Activated B cell treated with CpG ODN at 0.5 μM for 24 hours (primary cell): ENCODE data around the gene PARVG. TPM values are rescaled to one million over a fixed set of nuclear protein-coding genes. Genes with fewer than 3 reads are reported as not detected.

Experiments used
- ATAC-seq: fragments of 200-7000 bp; cut with Tn5 transposase; one replicate; pipeline ENCODE4 v1.10.0; 2021; ENCODE audit warnings: low read depth, mild to moderate bottlenecking, moderate library complexity
- CTCF ChIA-PET: fragments of 350-600 bp; sonication (Branson Sonifier 250); formaldehyde crosslinking; loops from one replicate; lab custom pipeline; 2021; ENCODE audit warnings: antibody characterized with exemption; lab: Charles Lee
- POLR2A ChIA-PET: fragments of 350-600 bp; sonication (Branson Sonifier 250); formaldehyde crosslinking; loops from one replicate; lab custom pipeline; 2021; ENCODE audit warnings: antibody characterized with exemption; lab: Charles Lee
- DNase-seq: peaks from one replicate; pipeline ENCODE4 v3.0.0; 2022
- H3K27ac Mint-ChIP-seq: one replicate; pipeline ENCODE4 v1.8.0; 2020; ENCODE audit warnings: mixed read lengths
- H3K27me3 Mint-ChIP-seq: one replicate; pipeline ENCODE4 v1.8.0; 2021; ENCODE audit warnings: mixed read lengths
- H3K36me3 Mint-ChIP-seq: one replicate; pipeline ENCODE4 v1.8.0; 2021; ENCODE audit warnings: low read depth, mixed read lengths
- H3K4me1 Mint-ChIP-seq: one replicate; pipeline ENCODE4 v1.8.0; 2021; ENCODE audit warnings: mixed read lengths
- H3K4me3 Mint-ChIP-seq: one replicate; pipeline ENCODE4 v1.8.0; 2020; ENCODE audit warnings: mild to moderate bottlenecking, mixed read lengths
- H3K9me3 Mint-ChIP-seq: one replicate; pipeline ENCODE4 v1.8.0; 2020; ENCODE audit warnings: mixed read lengths
- intact Hi-C: fragments of 100-400 bp; cut with micrococcal nuclease; formaldehyde crosslinking; loops from one replicate; pipeline ENCODE4 v1.15.1; 2024
- total RNA-seq: library from RNA; stranded (reverse); gene quantifications from 2 replicates; pipeline ENCODE4 v1.2.3, GENCODE V29; 2022
- TF ChIP-seq, protein P1 (sequence below): fragments of 200-600 bp; IDR thresholded peaks from one replicate; pipeline ENCODE4 v1.8.0; 2022; ENCODE audit warnings: antibody characterized with exemption, mild to moderate bottlenecking

PARVG gene, protein sequence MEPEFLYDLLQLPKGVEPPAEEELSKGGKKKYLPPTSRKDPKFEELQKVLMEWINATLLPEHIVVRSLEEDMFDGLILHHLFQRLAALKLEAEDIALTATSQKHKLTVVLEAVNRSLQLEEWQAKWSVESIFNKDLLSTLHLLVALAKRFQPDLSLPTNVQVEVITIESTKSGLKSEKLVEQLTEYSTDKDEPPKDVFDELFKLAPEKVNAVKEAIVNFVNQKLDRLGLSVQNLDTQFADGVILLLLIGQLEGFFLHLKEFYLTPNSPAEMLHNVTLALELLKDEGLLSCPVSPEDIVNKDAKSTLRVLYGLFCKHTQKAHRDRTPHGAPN
- 91.6 and 96.1 TPM in 2 replicates for total RNA-seq

DNA sequence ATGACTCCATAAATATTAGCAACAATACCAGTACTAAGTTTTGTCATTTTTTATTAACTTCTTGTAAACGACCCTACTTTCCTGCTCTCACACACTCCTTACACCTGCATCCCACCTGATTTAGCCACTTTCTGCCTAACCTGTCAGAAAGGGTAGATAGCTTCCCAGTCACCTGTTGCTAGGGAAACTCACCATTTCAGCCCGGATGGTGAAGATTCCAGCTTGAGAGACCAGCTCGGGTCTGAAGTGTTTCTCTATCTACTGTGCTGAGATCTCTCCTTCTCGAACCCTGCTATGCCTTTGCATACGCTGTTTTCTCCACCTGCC, at the start of gene PARVG:
TSS of gene PARVG (plus strand) at position 220 of the 327 bp plus-strand sequence. CDS start 2,405 bp downstream, outside the sequence.
- no peaks in the 10 kb centered on the region for H3K27me3 Mint-ChIP-seq
- peaks cover 28% of the 10 kb centered on the region for H3K36me3 Mint-ChIP-seq
- ChIA-PET POLR2A (interaction anchor here (0.6 to 4.0 kb wide), 14 partner anchors 9 to 248 kb away, joined by 3 to 53 read pairs (median 6); partner anchors contain the start of gene SAMM50), CTCF (no interaction called here)
- no peaks in the 10 kb centered on the region for H3K9me3 Mint-ChIP-seq
- H3K4me3 Mint-ChIP-seq = peak within 1 kb of the TSS; percentile 90
- TF ChIP-seq, protein P1, sequence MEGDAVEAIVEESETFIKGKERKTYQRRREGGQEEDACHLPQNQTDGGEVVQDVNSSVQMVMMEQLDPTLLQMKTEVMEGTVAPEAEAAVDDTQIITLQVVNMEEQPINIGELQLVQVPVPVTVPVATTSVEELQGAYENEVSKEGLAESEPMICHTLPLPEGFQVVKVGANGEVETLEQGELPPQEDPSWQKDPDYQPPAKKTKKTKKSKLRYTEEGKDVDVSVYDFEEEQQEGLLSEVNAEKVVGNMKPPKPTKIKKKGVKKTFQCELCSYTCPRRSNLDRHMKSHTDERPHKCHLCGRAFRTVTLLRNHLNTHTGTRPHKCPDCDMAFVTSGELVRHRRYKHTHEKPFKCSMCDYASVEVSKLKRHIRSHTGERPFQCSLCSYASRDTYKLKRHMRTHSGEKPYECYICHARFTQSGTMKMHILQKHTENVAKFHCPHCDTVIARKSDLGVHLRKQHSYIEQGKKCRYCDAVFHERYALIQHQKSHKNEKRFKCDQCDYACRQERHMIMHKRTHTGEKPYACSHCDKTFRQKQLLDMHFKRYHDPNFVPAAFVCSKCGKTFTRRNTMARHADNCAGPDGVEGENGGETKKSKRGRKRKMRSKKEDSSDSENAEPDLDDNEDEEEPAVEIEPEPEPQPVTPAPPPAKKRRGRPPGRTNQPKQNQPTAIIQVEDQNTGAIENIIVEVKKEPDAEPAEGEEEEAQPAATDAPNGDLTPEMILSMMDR = no peak
- peak; percentile 63 for ATAC-seq
- peaks cover 40% of the 10 kb centered on the region for H3K4me1 Mint-ChIP-seq
- intact Hi-C loops = loop anchor here (1.0 to 10.0 kb wide), 8 partner anchors 8 to 524 kb away; partner anchors contain the start of genes PARVB, PRR5, RTL6 and SAMM50
- peak within 1 kb of the TSS; percentile 95 for H3K27ac Mint-ChIP-seq
- DNase-seq = no peak

DNA sequence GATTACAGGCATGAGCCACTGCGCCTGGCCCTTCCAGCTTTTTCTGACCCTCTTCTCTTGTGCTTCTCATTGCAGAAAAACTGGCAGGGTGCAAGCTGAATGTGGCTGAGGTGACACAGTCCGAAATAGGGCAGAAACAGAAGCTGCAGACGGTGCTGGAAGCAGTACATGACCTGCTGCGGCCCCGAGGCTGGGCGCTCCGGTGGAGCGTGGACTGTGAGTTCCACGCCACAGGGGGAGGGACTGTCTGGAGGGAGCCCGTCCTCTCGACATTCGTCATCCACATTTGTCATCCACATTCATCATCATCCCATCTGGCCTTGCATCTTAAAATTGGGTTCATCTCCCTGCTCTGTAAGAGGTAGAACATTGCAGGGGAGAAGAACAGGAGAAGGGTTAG, 49.3 kb upstream of the PARVG start:
- Mint-ChIP-seq H3K4me1 (peaks cover 5% of the 10 kb centered on the region), H3K36me3 (peaks cover 75% of the 10 kb centered on the region), H3K9me3 (peaks cover 7% of the 10 kb centered on the region), H3K27me3 (no peaks in the 10 kb centered on the region), H3K27ac (no peak overlapping the region), H3K4me3 (no peak overlapping the region)
- POLR2A ChIA-PET = no interaction called here
- CTCF ChIA-PET = no interaction called here
- TF ChIP-seq, protein P1 = no peak
- DNase-seq = no peak
- intact Hi-C loops = no loop called here
- no peak for ATAC-seq

DNA sequence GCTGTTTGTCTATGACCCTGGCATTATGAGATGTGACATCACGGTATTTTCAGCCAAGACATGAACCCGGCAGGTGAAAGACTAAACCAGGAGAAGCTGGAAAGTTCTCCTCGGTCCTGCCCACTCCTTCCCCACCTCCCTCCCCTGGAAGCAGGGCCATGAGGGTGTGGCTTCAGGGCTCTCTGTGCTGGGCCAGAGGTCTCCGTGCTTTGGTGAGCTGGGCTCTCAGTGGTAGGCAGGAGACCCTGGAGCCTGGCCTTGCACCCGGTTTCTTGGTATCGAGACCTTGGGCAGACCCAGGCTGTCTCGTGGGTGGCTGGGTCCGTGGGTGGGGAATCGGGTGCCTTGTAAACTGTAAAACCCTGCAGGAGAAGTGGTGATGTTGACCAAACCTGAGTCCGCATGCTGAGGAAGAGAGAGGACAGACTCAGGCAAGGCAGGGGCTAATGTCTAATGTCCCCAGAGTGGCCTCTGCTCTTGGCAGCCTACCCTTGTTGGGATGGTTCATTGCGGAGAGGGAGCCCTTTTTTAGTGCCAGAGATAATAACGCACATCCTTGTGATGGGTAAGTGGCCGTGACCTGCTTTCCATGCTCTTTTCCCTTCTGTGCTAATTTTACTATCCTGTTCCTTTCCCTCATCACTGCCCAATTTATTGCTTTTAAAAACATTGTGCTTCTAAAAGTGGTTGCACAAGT, 48.6 kb upstream of the PARVG start:
- TF ChIP-seq, protein P1 = no peak
- Mint-ChIP-seq H3K27me3 (no peaks in the 10 kb centered on the region), H3K9me3 (peaks cover 10% of the 10 kb centered on the region), H3K4me1 (peaks cover 5% of the 10 kb centered on the region), H3K36me3 (peaks cover 75% of the 10 kb centered on the region), H3K4me3 (no peak overlapping the region), H3K27ac (no peak overlapping the region)
- DNase-seq = no peak
- ChIA-PET POLR2A (no interaction called here), CTCF (no interaction called here)
- ATAC-seq = no peak
- intact Hi-C loops = no loop called here

DNA sequence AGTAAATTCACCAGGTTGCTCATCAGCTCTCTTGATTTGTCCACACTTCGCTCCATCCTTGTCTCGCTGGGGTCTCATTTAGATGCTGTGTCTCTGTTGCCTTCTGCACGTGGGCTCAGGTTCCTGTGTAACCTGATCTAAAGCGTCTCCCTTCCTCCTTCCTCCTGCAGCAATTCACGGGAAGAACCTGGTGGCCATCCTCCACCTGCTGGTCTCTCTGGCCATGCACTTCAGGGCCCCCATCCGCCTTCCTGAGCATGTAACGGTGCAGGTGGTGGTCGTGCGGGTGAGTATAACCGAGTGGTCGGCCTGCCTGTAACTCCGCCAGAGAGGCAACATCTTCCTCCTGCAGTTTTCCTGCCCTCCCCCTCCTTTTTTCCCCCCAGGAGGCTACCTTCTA, 48.0 kb upstream of the PARVG start:
- H3K27me3 Mint-ChIP-seq = no peaks in the 10 kb centered on the region

DNA sequence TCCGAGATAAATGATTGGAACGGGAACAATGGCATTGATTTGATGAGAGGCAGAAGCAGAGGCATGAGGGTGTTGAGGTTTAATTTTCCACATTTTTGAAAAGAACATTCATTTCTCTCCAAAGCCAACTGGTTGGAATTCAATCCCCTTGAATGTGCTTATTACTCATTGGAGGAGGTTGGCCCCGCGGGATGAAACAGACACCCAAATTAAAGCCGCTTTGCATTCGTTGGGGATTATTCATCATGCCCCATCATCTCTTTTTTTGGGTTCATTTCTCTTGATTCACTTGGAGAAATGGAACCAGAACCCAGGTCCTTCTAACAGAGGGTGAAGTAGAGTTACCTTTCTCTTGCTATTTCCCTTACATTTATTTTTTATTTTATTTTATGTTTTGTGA, 47.6 kb upstream of the PARVG start:
- ChIA-PET CTCF (no interaction called here), POLR2A (no interaction called here)
- Mint-ChIP-seq H3K4me3 (no peak overlapping the region), H3K4me1 (peaks cover 2% of the 10 kb centered on the region), H3K36me3 (peaks cover 80% of the 10 kb centered on the region), H3K9me3 (peaks cover 10% of the 10 kb centered on the region), H3K27ac (no peak overlapping the region), H3K27me3 (no peaks in the 10 kb centered on the region)
- TF ChIP-seq, protein P1 = no peak
- intact Hi-C loops = no loop called here
- no peak for ATAC-seq
- DNase-seq = no peak

More for the DNA sequence above, 48.0 kb upstream of the PARVG start:
- Mint-ChIP-seq H3K4me1 (peaks cover 2% of the 10 kb centered on the region), H3K36me3 (peaks cover 77% of the 10 kb centered on the region), H3K4me3 (no peak overlapping the region), H3K27ac (no peak overlapping the region), H3K9me3 (peaks cover 10% of the 10 kb centered on the region)
- intact Hi-C loops = no loop called here
- ChIA-PET POLR2A (no interaction called here), CTCF (no interaction called here)
- TF ChIP-seq, protein P1 = no peak
- no peak for ATAC-seq
- no peak for DNase-seq
